NCI-H1417 (cell line): ENCODE measurements around the gene CBFA2T2.
"Not testable (repeated sequence)": the region's sequence is repeated elsewhere in the genome, so short reads cannot be mapped to it uniquely, and the experiment has no call there.

Experiments
- DNase-seq, 3 experiments: peaks; one replicate each; lab custom pipeline; 2025; lab: John Stamatoyannopoulos, UW

The CBFA2T2 gene

DNA sequence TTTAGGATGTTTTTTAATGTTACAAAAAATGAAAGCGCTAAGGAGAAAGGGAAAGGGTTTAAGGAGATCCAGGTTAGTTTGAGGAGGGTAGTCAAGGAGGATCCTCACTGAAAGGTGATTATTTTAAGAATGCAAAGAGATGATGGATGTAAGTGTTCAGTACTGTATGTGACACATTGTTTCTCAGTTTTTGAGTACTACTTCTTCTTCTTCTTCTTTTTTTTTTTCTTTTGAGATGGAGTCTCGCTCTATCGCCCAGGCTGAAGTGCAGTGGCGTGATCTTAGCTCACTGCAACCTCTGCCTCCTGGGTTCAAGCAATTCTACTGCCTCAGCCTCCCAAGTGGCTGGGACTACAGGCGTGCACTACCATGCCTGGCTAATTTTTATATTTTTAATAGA, 83.4 kb downstream of the CBFA2T2 start:
- not testable (repeated sequence) for DNase-seq

DNA sequence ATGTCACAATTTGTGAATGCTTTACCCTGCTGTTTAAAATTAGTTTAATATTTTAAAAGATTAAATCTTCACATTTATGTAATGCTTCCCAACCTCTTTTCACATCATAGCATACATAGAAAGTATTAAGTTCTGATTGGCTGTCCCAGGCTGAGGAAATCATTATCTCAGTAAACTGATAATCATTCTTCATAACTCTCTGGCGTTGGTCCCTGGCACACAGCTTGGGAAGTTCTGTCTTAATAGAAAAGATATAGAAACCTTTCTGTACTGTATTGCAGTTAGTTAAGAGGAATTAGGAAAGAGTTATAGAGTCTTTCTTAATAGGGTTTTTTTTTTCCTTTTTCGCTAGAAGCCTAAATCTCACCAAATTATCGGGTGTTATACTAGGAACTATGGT, 85.4 kb downstream of the CBFA2T2 start:
- no peak for DNase-seq

DNA sequence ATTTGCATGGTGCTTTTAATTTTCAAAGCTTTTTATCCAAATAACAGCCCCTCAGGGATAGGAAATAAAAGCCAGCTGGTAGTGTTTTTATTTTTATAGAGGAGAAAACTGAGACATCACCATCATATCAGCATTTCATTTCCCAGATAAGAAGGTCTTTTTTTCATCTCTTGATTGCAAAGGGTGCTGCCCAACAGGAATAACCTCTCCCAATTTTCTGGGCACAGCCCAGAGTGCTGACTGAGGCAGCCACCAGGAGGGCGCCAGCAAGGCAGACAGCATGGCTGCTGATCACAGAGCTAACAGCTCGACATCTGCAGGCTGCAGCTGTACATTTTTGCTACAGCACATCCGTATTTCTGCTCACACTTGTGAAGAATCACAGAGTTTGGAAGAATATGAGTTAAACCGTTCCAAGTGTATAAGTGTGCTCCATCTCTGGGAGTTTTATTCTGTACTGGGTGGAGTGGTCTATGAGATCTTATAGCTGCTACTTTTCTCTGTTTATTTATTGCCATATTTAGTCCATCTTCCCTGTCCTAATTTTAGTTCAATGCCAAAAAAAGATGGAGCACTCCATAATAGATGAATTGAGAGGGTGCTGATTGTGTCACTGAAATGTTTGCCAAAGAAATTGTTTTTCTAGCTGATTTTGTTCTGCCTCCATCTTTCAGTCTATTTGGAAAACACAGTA, 86.7 kb downstream of the CBFA2T2 start:
- peak in 2 of 3 experiments; percentile 12 to 32 for DNase-seq

DNA sequence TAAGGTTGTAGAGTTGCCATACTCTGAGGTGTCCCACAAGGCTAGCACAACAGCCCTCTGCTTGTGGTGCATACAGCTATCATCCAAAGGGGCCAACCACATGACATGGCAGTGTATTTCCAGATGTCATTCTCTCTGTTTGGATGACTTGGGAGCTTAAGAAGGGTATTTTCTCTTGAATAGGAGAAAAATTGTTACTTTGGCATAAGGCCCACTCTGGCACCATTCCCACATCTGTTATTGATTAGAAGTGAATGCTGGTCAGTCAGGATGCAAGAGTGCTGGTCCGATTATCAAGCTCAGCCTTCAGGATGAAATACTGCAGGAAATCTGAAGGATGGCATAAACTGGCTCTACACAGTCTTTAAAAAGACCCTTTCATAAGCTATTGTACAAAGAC, 88.6 kb downstream of the CBFA2T2 start:
- no peak for DNase-seq

DNA sequence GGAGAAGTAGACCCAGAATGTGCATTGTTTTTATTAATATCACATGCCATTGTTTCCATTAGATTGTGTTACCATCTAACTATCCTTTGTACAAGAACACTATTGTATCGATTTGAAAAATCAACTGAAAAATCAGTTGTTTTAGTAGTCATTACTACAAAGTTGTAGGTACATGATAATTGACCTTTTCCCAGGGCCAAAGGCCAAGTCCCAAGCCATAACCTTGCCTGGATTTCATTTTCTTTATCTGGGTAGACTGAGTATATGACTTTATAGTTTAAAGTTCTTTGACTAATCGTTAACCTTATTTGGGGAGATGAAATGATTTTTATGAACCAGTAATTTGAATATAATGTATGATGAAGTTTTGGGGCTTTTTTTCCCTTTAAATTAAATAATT, 93.2 kb downstream of the CBFA2T2 start:
- DNase-seq, result no peak

DNA sequence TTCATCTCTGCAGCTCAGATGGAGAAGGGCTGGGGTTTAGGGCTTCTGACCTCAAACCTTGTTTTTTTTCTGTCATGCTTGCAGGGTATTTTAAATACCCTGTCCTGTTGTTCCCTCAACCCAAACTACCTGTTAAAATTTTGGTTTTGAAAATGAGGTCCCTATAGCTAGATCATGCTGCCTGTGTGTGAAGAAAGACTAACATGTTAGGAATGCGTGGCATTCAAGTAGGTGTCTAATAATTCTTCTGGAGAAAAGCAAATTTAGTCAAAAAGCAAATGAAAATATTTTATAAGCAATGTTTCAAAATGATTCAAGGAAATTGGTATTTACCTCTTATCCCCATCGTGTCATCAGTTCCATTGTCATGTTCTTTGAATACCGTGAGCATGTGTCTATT, 95.1 kb downstream of the CBFA2T2 start:
- DNase-seq, result no peak

DNA sequence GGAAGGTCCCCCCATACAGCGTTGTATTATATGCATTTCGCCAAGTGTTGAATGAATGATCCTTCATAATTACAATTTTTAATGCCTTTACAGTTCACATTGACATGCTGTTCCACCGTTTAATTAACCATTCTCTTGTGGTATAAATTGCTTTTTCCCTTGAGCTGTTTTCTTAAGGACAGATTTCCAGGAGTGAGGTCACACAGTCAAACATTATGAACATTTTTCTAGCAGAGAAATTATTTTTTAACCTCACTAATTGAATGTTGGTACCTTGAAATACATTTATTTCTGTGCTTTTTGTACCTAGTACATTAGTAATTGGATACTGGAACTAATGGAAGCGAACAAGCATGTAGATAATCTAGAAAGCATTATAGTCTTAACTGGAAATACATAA, 95.5 kb downstream of the CBFA2T2 start:
- DNase-seq, result peak in 1 of 3 experiments; percentile 36

DNA sequence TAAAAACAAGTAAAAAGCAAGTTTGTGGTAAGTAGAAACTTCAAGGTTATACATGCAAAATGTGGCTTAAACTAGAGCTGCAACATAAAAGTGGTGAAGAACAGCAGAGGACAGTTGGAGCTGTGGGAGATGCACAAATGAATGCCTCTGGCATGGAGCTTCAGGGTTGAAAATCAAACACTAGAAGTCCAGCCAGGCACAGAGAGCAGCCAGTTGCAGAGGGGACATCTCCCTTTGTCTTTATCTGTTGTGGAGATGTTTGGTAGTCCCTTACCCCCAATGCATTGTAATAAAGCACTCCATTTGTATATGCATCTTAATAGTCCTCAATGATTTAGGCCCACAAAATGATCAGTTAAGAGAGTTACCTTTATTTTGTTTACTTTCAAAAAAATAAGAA, 99.2 kb downstream of the CBFA2T2 start:
- DNase-seq, result no peak

DNA sequence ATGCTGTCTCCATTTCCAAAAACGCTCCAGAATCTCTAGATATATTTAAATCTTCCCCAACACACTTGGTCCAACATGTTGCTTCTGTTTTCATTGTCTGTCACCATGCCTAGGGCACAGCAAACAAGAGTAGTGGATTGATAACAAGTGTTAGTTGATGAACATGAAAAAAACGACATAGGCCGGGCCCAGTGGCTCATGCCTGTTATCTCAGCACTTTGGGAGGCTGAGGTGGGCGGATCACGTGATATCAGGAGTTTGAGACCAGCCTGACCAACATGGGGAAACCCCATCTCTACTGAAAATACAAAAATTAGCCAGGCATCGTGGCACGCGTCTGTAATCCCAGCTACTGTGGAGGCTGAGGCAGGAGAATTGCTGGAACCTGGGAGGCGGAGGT, 102.0 kb downstream of the CBFA2T2 start:
- not testable (repeated sequence) for DNase-seq

DNA sequence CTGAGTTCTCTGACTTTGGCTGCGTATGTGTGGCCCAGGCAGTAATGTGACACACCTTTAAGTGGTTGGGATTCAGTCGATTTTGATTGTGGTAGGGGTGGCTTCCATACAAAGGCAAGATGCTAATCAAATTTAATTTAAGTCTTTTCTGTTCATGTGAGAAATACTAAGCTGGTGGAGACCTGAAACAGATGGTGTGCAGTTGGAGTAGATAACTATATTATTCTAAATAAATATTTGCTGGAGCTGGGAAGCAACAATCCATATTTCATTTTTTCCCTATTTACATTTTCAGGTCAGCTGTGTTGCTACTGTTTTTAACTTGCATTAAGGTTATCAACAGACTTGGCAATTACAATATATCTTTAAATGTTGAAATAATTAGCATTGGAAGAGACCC, 104.8 kb downstream of the CBFA2T2 start:
- no peak for DNase-seq

DNA sequence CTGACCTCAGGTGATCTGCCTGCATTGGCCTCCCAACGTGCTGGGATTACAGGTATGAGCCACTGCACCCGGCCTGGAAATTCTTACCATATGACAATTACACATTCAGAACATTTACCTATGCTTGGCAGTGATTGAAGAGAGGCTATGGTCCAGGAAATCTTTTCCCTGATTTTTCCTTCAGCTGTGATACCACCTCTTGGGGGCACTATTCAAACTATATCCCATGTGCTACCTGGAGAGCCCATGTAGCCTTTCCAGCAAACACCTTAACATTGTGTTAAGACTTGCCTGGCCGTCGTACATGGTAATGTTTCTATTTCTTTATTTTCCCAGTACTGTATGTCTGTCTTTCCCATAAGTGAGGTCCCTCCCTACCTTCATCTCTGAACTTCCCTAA, 110.5 kb downstream of the CBFA2T2 start:
- no peak for DNase-seq

DNA sequence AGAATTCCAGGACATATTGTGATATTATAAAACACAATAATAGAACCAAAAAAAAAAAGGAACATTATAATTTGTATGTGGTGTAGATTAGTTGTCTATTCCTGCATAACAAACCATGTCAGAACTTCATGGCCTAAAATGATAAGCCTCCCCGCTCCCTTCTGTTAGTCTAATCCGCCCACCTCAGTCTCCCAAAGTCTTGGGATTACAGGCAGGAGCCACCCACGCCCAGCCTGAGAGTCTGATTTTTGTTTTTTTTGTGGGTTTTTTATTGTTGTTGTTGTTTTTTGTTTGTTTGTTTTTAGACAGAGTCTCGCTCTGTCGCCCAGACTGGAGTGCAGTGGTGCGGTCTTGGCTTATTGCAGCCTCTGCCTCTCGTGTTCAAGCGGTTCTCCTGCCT, 111.1 kb downstream of the CBFA2T2 start:
- DNase-seq, result no peak

DNA sequence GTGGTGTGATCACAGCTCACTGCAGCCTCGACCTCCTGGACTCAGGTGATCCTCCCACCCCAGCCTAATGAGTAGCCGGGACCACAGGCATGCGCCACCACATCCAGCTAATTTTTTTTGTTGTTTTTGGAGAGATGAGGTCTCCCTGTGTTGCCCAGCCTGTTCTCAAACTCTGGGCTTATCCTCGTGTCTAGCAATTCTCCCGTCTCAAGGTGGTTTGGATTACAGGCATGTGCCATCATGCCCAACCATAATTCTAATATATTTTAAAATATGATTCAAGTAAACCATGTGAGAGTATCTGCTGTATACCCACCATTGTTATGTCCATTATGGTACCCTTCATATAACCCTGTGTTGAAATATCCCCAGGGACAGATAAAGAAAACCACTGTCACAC, 112.0 kb downstream of the CBFA2T2 start:
- peak in 1 of 3 experiments; percentile 33 for DNase-seq

DNA sequence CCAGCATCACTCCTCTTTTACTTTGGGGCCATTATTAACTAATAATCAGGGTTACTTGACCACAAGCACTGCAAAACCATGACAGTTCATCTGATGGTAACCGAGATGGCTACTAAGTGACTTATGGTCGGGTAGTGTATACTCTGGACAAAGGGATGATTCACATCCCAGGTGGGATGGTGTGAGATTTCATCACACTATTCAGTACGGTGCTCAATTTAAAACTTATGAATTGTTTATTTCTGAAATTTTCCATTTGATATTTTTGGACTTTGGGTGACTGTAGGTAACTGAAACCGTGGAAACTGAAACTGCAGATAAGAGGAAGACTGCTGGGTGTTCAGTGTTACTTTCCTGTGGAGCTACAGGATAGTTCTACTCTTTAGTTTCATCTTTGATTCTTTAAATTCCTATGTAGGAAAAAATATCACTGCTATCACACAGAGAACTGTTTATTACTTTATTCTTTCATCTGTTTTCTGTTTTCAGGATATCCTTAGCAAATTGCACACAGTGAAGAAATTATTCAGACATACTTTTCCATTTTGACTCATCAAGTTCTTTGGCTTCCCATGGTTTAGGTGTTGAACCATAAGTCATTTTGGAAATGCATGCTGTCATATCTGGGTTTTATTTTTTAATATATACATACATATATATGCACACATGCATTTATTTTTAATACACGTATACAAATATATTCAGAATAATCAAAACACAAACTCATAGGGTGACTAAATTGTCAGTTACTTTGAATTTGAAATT, 113.1 kb downstream of the CBFA2T2 start:
- DNase-seq, result no peak

DNA sequence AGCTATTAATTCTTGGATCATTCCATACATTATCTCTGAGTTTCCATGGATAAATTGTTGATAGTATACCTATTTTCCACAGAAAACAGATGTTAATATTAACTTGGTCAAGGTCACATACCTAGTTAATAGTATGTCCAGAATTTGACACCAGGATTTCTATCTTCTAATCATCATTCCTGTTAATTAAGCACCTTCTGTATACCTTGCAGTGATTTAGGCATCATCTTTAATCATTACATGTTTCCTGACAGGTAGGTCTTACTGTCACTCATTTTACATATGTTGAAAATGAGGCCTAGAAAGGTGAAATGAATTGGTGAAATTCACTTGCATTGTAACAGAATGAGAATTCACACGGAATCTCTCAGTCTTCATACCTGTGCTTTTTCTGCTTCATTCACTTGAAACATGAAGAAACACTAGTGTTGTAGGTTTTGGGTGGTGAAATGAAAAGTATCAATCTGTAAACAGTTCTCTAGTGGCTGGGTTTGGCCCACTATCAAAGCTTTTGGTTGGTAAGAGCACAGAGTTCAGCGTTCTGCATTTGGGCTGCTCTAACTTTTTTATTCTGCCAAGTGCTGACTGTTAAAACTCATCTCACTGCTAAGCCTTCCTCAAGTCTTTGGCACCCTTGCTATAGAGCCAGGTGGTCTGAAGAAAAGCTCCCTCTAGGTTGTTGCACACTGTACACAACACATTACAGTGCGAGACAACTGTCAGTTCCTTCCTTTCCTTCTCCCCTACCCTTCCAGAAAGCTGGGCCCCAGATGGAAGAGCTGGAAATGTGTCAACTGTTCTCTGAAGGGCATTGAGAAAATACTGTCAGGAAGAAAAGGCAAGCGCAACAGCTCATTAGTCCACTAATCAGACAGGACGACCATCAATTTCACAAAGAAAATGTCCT, 114.4 kb downstream of the CBFA2T2 start:
- no peak for DNase-seq

DNA sequence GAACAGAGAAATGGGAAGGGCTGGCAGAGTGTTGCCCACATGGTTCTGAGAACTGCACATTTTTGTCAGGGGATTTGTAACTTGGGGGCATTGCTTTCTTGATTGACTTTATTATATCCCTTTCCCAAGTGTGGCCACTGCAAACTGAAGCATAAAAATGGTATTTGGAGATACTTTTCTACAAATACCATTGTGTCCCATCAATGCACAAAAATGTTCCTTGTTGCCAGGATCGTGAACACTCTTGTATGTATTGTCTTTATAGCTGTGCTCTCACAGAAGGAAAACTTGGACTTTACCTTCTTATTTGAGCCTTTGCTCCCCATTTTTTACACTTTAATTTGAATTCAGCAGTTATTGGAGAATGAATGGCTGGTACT, 115.1 kb downstream of the CBFA2T2 start:
- no peak for DNase-seq

DNA sequence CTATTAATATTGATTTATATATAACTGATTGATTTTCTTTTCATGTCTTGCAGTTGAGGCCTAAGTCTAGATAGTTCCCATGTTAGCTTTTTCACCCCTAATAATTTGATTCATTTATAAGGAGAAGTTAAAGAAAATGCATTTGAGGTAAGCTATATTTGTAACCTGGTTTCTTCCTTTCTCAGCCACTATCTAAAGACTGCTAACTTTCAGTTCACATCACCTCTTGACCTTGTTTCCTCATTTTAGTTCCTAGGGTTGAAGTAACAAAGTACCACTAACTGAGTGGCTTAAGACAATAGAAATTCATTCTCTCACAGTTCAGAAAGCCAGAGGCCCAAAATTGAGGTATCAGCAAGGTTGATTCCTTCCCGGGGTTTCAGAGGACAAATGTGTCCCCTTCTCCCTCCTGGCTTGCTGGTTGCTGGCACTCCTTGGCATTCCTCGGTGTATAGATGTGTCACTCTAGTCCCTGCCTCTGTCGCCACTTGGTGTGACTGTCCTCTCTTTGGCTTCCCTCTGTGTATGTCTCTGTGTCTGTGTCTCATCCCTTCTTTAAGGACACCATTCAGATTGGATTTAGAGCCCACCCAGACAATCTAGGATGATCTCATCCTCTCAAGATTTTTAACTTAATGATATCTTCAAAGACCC, 116.3 kb downstream of the CBFA2T2 start:
- no peak for DNase-seq

DNA sequence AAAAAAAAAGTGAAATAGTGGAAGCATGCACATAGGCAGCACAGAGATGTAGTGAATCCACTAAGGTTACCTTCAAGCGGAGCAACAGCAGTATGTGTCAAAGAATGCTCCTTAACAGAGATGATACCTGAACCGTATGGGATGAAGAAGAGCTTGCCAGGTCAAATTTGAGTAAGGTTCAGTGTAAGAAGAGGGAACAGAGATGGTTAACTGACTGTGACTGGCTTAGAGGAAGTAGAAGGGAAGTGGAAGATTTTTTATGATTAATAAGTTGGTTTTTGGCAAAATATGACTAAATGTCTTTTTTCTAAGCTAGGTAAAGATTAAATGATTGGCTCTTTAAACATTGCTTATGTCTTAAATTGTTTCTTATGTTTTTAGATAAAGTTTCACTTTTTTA, 119.6 kb downstream of the CBFA2T2 start:
- no peak for DNase-seq

DNA sequence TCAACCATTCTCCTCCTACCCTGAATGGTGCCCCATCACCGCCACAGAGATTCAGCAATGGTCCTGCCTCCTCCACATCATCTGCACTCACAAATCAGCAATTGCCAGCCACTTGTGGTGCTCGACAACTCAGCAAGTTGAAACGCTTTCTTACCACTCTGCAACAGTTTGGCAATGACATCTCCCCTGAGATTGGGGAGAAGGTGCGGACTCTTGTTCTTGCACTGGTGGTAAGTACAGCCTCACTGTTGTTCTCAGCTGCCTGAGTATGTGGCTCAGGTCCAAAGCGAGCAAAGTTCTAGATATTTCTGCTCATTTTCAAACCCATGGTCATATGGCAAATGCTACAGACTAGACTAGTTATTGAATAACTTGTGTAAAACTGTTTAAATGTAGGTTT, 121.2 kb downstream of the CBFA2T2 start:
- no peak for DNase-seq

DNA sequence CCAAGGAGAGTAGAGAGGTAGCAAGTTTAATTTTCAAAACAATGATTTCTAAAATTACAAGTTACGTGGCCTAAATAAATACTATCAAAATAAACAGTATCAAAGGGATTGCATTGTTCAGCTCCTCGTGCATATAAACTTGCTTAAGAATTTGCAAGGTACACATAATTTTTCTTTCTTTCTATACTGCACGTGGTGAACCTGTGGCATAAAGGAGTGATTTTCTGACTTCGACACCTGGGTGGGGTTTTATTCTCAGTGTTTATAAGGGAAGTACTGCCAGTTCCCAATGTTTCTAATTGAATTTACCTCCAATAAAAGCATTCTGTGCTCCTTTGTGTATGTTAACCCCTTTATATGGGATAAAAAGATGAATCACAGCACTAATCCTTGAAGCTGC, 122.1 kb downstream of the CBFA2T2 start:
- DNase-seq, result no peak

DNA sequence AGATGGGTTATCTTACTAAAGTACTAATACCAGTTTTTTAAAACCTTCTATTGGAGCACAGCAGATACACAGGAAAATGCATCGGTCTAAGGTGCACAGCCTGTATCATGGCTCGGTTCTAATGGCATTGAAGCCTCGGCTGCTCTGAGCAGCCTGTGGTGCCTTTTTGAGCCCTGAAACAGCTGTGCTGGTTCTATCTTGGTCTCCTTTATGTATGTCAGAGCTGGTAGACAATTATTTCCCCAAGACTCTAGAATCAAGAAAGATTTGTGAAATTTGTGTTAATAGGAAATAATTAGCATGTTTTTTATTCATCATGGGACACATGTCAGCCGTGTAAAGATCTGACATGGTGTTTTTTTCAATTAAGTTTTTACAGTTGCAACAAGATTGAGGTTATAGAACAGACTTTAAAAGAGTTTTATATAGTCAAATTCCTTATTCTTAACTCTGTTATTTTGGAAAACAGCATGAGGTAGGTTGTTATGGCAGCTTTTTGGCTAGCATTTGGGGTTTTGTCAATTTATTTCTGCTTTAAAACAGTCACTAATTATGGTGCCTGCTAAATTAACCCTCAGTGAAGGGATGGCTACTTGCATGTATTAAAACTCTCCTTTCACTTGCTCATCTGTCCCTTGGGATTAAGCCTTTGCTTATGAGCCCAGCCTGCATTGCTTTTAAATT, 132.0 kb downstream of the CBFA2T2 start:
- DNase-seq, result no peak
